Stimulated activated CD8-positive, alpha-beta memory T cell treated with anti-CD3 and anti-CD28 coated beads, Interleukin-7, amount 100 ng/mL, for 48 hours (primary cell): ENCODE measurements around the gene WARS2.

Experiments
- DNase-seq, 2 donors: peaks; one replicate each; pipeline ENCODE4 v3.0.0-alpha.2; 2020; ENCODE audit warnings: low read depth in 1 of 2; ENCODE audit errors: extremely low read depth in 1 of 2

The WARS2 gene

DNA sequence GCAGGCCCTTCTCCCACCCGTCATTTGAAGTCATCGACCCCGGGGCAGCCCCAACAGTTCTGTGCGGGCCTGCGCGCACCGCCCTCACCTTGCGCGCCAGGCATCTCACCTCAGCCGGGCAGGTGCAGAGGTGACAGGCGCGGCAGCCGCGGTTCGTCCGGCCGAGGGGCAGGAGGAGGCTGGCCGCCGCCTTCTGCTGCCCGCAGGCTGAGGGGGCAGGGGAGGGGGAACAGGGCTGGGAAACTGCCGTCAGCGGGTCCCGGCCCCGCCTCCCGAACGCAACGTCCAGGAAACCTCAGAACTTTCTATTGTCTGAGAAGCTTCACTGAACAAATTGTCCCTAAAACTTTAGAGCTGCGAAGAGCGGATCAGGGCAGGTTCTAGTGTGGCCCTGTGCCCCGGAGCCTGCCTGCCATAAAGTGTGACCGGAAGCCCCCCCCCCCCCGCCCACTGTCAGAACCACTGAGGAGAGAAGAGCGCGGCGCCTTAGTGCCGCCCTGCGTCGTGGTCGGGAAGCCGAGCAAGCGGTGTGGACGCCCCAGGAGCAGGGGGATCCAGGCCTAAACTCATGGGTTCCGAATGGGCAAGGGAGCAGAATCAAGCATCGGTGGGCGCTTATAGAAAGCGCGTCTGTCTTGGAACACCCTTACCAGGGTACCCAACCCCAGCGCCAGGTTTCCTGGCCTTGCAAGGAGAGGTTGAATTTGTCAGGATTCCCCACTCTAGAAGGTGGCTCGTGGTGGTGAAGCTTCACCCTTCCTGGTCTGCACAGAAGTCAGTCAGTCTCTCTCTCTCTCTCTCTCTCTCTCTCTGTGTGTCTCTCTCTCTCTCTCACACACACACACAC is 139.0 kb downstream of the WARS2 start:
- DNase-seq, result no peak

DNA sequence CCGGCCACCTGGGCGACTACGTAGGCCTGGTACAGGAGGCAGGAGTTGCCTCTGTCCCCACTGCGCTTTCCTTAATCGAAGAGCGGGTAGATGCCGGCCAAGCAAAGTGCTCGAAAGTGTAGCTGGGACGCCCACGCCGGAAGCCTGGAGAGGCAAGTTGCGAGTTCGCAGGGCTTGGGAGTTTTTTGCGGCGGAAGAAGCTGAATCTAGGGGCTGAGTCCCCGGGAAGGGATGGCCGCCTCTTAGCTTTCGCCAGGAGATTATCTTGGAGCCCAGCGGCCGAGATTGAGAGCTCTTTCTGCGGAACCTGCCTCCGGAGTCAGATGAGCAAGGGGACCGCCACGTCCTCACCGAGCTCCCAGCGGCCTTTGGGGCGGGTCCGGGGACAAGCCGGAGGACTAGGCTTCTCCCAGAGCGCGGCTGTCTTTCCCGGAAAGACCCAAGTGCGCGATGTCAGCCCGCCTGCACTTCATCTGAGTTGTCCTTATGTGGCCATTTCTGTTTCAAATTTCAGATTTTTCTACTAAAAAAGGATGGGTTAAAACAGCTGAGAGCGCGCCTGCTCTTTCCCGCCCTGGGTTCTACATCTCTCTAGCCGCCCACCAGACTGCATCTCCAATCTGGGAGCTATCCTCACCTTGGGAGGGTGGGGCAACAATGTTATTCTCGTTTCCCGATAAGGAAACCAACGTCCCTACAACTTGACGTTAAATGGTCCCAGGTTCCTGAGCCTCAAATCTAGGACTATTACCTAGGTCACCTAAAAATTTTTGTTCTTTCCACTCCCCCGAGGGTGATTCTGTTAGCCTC is 139.9 kb downstream of the WARS2 start:
- DNase-seq, result no peak

DNA sequence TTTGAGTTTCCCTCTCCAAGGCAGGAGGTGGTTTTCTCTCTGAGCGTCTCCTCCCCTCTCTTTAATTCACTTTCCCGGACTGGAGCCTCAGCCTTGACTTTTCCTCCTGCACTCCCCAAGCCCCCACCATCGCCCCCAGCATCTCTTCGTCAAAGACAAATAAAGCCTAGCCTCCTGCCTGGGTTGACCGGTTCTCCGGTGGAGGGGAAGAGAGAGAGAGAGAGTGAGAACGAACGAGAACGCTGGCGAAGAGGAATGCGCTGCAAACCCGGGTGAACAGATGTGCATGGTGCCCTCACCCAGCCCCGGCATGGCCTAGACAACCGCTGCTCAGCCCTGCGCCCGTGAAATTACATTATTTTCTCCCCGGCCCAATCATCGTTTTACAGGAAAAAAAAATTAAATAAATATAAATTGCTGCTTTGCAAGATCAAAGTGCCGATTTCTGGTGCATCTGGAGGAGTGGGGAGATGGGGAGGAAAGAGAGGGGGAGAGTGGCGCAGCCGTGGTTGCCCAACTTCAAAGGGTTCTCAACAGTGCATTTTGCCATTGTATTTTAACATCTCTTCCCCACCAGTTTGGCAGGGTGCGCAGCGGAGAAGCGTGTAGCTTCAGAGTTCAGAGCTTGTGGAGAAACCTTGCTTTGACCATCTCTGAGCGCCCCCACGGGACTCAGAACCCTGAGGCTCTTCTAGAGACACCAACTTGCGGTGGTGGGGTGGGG is 140.9 kb downstream of the WARS2 start:
- no peak for DNase-seq

DNA sequence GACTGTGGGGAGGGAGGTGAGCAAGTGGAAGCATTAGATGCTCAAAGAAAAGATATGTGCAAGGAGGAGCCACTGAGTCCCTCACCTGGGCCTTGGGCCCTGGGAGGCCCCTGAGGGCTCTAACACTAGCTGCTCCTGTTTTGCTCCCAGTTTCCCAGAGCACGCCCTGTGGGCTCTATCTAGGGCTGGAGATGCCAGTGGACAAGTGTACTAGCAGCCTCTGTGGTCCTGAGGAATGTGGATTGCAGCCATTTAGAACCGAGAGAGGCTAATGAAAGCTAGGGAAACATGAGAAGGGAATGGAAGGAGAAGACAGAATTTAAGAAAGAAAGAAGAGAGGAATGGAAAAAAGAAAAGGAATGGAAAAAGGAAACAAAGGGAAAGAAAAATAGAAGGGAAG is 142.3 kb downstream of the WARS2 start:
- DNase-seq, result no peak

DNA sequence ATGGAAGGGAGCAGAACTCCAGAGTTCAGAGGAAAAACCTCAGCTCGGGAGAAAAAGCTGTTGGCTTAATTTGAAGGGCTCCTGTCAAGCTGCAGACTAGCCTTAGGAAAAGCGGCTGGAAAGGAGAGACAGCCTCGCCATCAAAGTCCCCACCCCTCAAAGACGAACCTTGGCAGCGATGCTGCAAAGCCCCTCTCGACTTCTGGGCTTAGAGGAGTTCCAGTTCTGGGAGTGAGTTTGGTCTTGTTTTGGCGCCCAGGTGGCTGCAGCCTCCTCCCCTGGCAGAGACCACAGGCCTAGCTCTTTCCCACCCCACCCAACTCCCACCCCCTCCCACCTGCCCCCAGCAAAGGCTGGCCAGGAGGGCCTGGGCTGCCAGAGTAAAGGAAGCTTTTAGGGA is 143.2 kb downstream of the WARS2 start:
- no peak for DNase-seq

DNA sequence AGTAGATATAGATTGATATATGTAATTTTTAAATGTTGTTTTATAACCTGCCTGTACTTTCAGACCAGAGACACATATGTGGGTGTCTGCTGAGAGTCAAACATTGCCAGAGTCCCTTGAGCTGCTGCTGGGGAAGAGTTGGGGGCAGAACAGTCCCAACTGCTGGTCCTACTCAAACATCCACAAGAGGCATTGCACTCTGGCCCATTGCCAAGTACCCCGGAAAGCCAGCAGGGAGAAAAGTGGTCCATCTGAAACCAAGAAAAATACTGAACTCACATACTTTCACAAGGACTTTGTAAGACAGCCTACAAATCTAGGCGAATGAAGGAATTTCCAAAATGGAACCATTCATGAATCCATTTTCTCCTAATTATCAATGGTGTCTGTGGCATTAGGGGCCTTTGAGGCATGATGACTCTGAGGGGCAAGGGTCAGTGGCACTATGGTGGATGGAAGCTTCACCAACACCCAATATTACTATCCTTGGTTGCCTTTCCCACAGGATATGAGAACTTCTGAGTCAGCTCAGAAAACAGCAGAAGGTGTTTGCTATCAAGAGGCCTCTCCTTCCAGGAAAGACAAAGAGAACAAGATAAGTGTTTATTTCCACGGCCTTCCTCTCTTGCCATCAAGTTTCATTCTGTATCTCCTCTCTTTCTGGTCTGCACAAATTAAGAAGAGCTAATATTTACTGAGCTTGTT is 145.0 kb downstream of the WARS2 start:
- no peak for DNase-seq

DNA sequence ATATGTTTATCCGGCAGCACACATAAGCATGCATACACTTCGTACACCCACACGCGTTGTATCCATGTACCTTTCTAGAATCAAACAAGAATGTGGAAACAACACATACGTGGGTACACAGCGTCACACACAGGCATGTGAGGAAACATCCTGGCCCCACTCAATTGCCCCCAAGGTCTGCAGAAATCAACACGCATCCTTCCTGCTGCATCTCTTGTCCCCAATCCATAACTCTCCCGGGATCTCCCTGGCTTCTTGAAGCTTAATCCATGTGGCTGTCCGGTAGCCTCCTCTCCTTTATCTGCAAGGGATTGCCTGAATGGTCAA is 146.8 kb downstream of the WARS2 start:
- no peak for DNase-seq

DNA sequence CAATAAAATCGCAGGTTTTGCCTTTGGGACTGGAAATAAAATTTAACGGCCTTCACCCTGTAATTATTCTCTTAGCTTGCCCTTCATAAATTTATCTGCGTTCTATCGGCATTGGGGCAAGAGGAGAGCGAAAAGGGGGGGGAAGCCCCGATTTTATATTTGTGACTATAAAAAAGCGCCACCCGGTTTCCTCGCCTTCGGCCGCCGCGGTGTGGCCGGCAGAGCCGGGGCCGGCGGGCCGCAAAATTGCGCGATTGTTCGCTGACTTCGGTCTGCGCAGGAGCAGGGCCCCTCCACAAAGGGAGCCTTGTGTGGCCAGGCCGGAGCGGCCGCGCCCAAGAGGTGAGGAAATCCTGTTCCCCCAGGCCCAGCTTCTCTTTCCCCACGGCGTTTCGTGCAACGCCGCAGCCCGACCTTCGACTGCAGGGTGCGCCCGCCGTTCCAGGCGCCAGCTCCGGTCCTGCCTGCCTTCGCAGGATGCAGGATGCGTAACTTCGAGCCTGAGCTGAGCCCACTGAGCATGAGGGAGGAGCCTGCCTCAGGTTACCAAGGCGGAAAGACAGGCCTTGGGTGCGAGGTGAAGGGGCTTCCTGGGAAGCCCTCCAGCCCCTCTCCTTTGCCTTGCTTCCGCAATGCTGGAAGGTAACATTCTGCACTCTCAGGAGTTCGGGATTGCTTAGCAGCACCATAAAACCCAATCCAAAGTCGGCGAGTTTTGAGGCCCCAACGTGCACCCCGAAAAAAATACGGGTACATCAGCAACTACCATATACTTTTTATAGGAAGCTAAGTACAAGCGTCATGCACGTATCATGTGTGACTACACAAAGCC is 147.4 kb downstream of the WARS2 start:
- no peak for DNase-seq

DNA sequence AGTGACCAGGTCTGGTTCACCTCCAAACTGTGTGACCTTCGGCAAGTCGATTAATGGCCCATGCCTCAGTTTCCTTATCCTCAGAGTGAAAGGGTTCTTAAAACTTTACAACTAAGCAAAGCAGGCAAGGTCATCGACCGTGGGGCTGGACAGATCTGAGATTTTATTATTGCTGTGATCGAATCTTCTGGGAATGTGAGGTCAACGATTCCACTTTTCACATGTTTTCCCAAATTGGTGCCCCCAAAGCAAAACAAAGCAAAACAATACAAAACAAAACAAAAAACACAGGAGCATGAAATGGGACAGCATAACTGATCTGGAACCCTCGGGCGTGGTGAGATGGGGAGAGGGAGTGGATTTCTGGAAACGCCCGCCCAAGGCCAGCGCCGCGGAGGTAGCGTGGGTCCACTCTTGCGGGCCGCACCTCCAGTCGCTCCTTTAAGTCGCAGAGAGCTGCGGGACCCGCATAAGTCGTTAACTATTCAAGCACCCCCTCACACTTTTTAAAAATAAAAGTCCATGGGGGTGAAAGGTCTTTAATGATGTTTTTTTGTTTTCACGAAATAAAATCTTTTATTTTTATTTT is 148.1 kb downstream of the WARS2 start:
- DNase-seq, result no peak

DNA sequence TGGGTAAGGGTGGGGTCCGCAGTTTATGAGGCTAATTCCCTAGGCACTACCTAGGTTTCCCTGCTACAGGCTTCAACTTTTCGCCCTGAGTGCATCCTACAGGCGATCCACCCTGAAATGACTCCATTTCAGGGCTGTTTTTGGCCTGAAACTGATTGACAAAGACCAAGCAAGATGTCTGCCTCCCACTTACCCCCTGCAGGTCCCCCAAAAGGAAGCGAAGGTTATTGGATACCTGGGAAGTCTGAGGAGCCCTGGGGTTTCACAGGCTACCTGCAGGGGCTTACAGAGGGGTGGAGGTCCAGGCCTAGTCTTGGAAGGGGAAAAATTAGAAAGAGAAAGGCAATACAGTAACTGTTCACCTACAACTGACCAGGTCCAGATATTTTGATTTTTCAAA is 149.0 kb downstream of the WARS2 start:
- no peak for DNase-seq

DNA sequence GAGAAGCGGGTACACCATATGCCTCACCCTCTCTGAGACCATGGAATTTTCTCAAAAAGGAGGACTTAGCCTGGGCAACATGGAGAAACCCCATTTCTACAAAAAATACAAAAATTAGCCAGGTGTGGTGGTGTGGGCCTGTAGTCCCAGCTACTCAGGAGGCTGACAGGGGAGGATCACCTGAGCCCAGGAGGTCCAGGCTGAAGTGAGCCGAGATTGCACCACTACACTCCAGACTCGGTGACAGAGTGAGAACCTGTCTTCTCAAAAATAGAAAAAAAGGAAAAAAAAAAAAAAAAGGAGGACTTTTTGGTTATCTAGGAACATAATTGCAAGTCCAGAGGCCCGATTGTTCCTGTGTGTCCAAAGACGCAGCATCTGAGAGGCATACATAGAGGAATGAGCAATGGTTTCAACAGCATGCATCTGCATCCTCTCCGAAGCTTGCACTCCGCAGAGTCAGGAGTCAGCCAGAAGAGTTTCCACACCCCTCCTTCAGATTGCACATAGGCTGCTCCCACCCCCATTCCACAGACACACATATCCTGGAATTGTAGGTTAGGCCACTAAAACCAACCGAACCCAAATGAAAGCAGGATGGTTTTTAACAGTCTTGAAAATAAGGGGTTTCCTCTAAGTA is 149.8 kb downstream of the WARS2 start:
- DNase-seq, result no peak

DNA sequence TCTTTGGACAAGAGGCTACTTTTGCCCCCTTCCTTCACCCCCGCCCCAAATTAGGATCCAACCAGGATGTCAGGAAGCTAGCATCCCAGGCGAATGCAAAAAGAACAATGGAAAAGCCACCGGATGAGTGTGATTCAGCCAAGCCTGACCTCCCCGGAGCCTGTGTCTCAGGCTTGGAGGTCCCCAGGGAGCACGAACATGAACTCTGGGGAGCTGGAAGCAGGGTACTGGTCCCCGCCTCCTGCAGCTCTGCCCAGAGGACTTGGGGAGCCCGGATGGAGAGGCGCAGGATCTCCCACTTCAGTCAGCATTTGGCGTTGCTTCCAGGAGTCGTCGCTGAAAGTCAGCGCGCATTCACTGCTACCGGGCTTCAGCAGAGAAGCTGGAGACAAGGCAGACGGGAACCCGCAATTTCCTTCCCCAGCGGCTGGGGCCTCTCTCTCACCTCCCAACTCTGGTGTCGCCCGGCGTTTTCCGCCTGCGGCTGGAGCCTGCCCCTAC is 150.5 kb downstream of the WARS2 start:
- no peak for DNase-seq

DNA sequence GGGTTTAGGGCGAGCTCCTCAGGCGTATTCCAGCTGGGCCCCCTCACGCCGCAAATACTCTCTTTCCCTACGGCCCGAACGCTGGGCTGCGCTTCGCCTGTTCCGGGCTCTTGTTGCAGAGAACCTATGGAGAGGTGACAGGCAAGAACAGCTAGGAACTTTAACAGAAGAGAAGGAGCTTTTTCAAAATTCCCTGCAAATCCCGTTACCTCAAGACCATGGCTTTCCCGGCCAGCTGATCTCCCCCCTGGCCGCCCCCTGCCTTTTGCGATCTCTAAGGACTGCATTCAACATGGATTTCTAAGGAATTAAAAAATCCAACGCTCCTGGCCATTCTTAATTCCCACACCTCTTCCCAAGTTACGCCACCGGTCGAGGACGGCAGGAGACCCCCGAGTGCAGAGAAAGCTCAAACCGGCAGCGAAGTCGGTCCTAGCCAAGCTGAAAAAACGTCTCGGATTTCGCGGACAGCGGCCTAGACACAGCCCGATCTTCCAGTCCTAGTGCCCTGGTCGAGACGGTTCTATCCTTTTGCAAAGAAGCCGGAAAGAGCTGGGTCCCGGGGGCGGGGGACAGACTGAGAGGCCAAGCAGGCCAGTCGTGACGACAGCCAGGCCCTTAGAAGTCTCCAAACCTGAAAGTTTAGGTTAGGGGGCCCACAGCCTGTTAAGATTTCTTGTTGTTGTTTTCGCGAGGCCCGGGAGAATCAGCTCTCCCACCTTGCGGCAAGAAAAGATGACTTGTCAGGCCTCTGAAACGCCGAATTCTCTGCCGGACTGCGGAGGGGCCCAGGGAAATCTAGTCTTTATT is 151.2 kb downstream of the WARS2 start:
- DNase-seq, result no peak

DNA sequence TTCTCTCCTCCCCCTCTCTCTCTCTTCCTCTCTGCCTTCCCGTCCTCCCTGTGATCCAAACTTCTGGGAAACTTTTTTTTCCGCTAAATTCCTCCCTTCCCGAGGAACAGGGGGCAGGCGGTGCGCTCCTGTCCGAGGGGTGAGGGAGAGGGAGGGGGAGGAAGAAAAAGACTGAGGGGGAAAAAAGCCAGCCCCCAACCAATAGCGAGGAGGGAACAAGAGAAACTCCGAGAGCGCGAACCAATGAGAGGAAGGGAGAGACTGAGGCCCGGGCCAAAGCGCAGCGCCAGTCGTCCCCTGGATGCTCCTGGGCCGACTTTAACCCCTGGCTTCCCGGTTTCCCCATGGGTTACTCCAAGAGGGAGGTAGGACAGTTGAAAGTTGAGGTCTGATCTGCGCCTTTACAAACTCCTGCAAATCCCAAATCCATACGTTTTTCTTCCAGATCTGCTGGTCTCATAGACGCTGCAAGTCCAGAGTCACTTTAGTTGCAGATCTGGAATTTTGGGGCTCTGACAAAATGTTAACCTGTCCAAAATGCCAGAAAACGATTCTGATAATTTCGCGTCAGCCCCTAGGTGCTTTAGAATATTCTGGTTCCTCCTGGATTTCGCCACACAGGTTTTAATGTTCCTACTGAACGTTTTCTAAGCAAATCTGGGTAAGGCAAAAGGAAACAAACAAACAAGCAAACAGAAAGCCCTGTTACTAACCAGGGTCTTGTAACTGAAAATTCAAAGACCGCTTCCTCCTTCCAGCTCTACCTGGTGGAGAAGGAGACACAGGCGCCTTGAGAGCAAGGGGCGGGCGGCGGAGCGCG is 152.1 kb downstream of the WARS2 start, which contains the start of gene TBX15:
TSS of gene TBX15 (minus strand) at position 158 of the 820 bp plus-strand sequence. CDS start 548 bp downstream, outside the sequence.
- no peak for DNase-seq

DNA sequence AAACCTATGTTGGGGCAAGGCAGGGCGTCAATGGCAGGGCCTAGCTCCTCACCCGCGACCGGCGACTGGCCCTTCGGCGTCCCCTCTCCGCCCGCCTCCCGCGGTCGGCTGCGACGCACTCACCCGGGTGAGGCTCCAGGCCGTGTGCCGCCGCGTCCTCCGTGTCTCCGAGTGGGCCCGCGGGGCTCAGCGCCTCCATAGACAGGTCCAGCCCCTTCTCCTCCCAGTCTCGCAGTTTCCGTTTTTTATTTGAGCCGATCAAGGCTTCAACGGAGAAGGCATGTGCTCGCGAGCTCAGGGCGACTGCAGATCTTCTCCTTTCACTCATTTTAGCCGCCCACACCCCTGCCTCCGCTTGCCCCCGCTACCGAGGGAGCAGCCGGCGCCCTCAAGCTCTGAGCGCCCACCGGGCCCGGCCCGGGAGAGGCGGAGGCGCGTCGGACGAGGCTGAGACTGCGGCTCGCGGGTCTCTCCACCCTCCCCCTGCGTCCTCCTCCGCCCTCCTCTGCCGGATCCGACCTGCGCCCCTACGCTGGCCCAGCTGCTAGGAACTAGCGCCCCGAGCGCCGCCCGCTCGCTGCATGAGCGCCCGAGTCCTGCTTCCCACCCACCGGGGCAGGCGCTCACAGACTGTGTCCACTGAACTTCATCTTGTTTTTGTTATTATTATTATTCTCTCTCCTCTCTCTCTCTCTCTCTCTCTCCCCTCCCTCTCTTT is 152.8 kb downstream of the WARS2 start:
- no peak for DNase-seq

DNA sequence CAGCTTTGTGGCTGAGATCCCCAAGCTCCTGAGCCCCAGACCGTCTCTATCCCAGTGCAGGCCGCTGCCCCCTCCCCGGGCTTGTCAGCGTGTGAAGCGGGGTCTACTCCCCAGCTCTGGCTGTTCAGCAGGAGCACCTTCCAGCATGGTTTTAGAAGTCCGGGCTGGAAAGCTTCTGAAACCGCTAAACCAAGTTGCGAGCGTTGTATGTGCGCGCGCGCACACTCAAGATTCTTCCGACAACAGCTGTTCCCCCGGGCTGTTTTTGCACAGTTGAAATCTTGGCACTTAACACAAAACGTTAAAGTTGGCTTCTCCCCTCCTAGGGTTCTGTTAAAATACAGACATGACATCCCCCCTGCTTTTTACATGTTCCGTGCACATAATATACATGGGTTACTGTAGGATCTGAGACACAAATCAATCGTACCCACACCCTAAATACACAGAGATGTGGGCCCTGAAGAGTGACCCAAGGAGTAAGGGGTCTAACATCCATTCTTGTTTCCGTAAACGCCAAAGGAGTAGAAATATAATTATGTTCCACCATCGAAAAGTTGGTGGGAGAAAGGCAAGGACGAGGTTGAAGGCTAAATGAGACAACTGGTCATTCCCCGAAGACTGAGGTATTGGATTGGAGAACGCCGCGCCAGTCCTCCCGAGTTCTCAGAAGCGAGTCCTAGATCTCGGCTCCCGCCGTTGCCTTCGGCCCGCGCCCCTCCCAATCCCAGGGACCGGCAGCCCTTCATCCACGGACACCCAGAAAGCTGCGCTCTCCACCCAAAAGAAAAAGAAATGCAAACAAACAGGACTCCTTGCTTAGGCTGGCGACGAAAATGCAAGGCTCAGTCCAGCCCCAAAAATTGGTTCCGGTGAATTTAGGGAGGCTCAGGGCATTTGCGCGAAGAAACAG is 153.6 kb downstream of the WARS2 start:
- DNase-seq, result no peak
